HepG2 (cell line): ENCODE measurements around the gene TNFRSF11A. TPM values are rescaled to one million over a fixed set of nuclear protein-coding genes. Genes with fewer than 3 reads are reported as not detected.

Source experiments
- CSRNP2 ChIP-seq: sonication (generic); formaldehyde crosslinking; conservative IDR thresholded peaks from 2 replicates; pipeline ENCODE4 v1.8.0; 2022; ENCODE audit warnings: low read depth, missing genetic modification reagents
- ERF ChIP-seq: IDR thresholded peaks from 2 replicates; pipeline ENCODE4 v1.6.1; 2018; ENCODE audit warnings: missing biosample characterization, missing genetic modification reagents
- HINFP ChIP-seq: sonication (generic); formaldehyde crosslinking; IDR thresholded peaks from 2 replicates; pipeline ENCODE4 v1.4.0; 2020; ENCODE audit warnings: low read depth, mild to moderate bottlenecking, missing genetic modification reagents
- KDM5A ChIP-seq: fragments of 200-600 bp; sonication (generic); IDR thresholded peaks from 2 replicates; pipeline ENCODE4 v1.7.0; 2018; ENCODE audit warnings: antibody characterized with exemption, mild to moderate bottlenecking, low read length, borderline replicate concordance
- RCOR2 ChIP-seq: IDR thresholded peaks from 2 replicates; pipeline ENCODE4 v1.6.1; 2016; ENCODE audit warnings: missing biosample characterization, missing genetic modification reagents
- SIN3B ChIP-seq: fragments of 150-350 bp; IDR thresholded peaks from 2 replicates; pipeline ENCODE4 v1.6.1; 2014; ENCODE audit warnings: low read length
- SMARCC2 ChIP-seq: fragments of 450-650 bp; IDR thresholded peaks from 2 replicates; pipeline ENCODE4 v1.6.1; 2017; ENCODE audit warnings: antibody characterized with exemption, mild to moderate bottlenecking
- ZBTB3 ChIP-seq: sonication (generic); formaldehyde crosslinking; IDR thresholded peaks from 2 replicates; pipeline ENCODE4 v1.4.0; 2020; ENCODE audit warnings: low read depth, mild to moderate bottlenecking, moderate library complexity, missing genetic modification reagents, borderline replicate concordance
- ZFP62 ChIP-seq: sonication (generic); formaldehyde crosslinking; IDR thresholded peaks from 2 replicates; pipeline ENCODE4 v1.4.0; 2020; ENCODE audit warnings: missing genetic modification reagents
- ZNF20 ChIP-seq: sonication (generic); formaldehyde crosslinking; IDR thresholded peaks from 2 replicates; pipeline ENCODE4 v1.4.0; 2020; ENCODE audit warnings: mild to moderate bottlenecking, moderate library complexity, missing genetic modification reagents
- ZNF280D ChIP-seq: sonication (generic); formaldehyde crosslinking; IDR thresholded peaks from 2 replicates; pipeline ENCODE4 v1.5.1; 2020; ENCODE audit warnings: mild to moderate bottlenecking, missing genetic modification reagents
- ZNF407 ChIP-seq: sonication (generic); formaldehyde crosslinking; IDR thresholded peaks from one replicate; pipeline ENCODE4 v1.5.1; 2020; ENCODE audit warnings: mild to moderate bottlenecking, missing genetic modification reagents; ENCODE audit errors: not compliant biosample characterization
- ZNF451 ChIP-seq: sonication (generic); formaldehyde crosslinking; IDR thresholded peaks from 2 replicates; pipeline ENCODE4 v1.5.0; 2020; ENCODE audit warnings: mild to moderate bottlenecking, missing genetic modification reagents
- ZNF496 ChIP-seq: sonication (generic); formaldehyde crosslinking; IDR thresholded peaks from 2 replicates; pipeline ENCODE4 v1.8.1; 2023; ENCODE audit warnings: mild to moderate bottlenecking, moderate library complexity, missing genetic modification reagents; ENCODE audit not compliant: insufficient replicate concordance
- ZNF543 ChIP-seq: sonication (generic); formaldehyde crosslinking; IDR thresholded peaks from 2 replicates; pipeline ENCODE4 v1.4.0; 2020; ENCODE audit warnings: mild to moderate bottlenecking, missing genetic modification reagents
- ZNF589 ChIP-seq: sonication (generic); formaldehyde crosslinking; conservative IDR thresholded peaks from 2 replicates; pipeline ENCODE4 v1.8.0; 2022; ENCODE audit warnings: mild to moderate bottlenecking, moderate library complexity, missing genetic modification reagents
- ZSCAN25 ChIP-seq: sonication (generic); formaldehyde crosslinking; IDR thresholded peaks from 2 replicates; pipeline ENCODE4 v1.8.0; 2022; ENCODE audit warnings: mild to moderate bottlenecking, missing genetic modification reagents
- polyA plus RNA-seq, 8 experiments: library from polyadenylated mRNA; depleted of rRNA in 3 of 8; stranded (reverse) in 7 of 8; unstranded in 1 of 8; fragments of >200 nt; fragmentation: Illumina TruSeq in 4 of 8; extraction: Trizol in 4 of 8; gene quantifications; 2 replicates each; pipeline versions ENCODE4 v1.2.1 to v1.2.3, GENCODE V29; 2011 to 2016; ENCODE audit warnings: low read depth in 4 of 8, missing spikeins in 1 of 8, mixed read lengths in 1 of 8; ENCODE audit not compliant: insufficient read depth in 1 of 8
- total RNA-seq, 5 experiments: library from RNA; depleted of rRNA; stranded (reverse); fragments of >200 nt; fragmentation: Illumina TruSeq; extraction: Trizol; gene quantifications; 2 replicates each; pipeline ENCODE4 v1.2.3, GENCODE V29; 2016; ENCODE audit warnings: low read depth in 1 of 5

The TNFRSF11A gene
- total and polyA plus RNA-seq, 2 of the 13 experiments (the other 11 are each of a cell fraction or from before 2014, with no cell fraction given) = 4.6 to 6.4 TPM

- no peak for TF ChIP-seq ZNF543 (CRISPR knock-in tag)
- no peak for TF ChIP-seq SMARCC2
- TF ChIP-seq SIN3B = no peak
- no peak for TF ChIP-seq KDM5A
- TF ChIP-seq RCOR2 (CRISPR knock-in tag) = no peak
- TF ChIP-seq ZNF496 (CRISPR knock-in tag) = no peak
- no peak for TF ChIP-seq ZFP62 (CRISPR knock-in tag)
- no peak for TF ChIP-seq HINFP (CRISPR knock-in tag)
- no peak for TF ChIP-seq ZNF451
- no peak for TF ChIP-seq ZNF20 (CRISPR knock-in tag)
- no peak for TF ChIP-seq ERF (CRISPR knock-in tag)
- no peak for TF ChIP-seq CSRNP2 (CRISPR knock-in tag)
- TF ChIP-seq ZNF407 (CRISPR knock-in tag) = no peak
- no peak for TF ChIP-seq ZNF280D (CRISPR knock-in tag)
- no peak for TF ChIP-seq ZSCAN25 (CRISPR knock-in tag)
- no peak for TF ChIP-seq ZNF589 (CRISPR knock-in tag)
- TF ChIP-seq ZBTB3 (CRISPR knock-in tag) = no peak
Measured at GRCh38 chr18:62420151-62420512, 95.0 kb downstream of the TNFRSF11A start (continued).
